Panc1 (cell line): ENCODE measurements around the gene ADGRF5. TPM values are rescaled to one million over a fixed set of nuclear protein-coding genes. Genes with fewer than 3 reads are reported as not detected.

Source experiments
- ATAC-seq: fragments of 200-7000 bp; cut with Tn5 transposase; 2 replicates; pipeline ENCODE4 v1.9.1; 2020; ENCODE audit warnings: mild to moderate bottlenecking, moderate library complexity
- BruUV-seq: library from RNA; stranded (reverse); fragments of 400-500 nt; replicated peaks from 2 replicates; lab custom pipeline; 2021; lab: Mats Ljungman, UMichigan
- CTCF ChIA-PET: fragments of 300-600 bp; sonication (Branson Sonifier 250); formaldehyde crosslinking; loops from one replicate; lab custom pipeline; 2022; ENCODE audit warnings: antibody characterized with exemption; lab: Charles Lee
- POLR2A ChIA-PET: fragments of 300-600 bp; sonication (Branson Sonifier 250); formaldehyde crosslinking; loops from one replicate; lab custom pipeline; 2022; ENCODE audit warnings: antibody characterized with exemption; lab: Charles Lee
- DNase-seq: peaks from one replicate; pipeline ENCODE4 v3.0.0-alpha.2; 2010; ENCODE audit warnings: low read depth, low spot score
- H3K27ac ChIP-seq: 2 replicates; pipeline ENCODE4 v1.5.1; 2011; ENCODE audit warnings: mild to moderate bottlenecking, low read length, inconsistent platforms
- H3K27me3 ChIP-seq: fragments of 200-500 bp; sonication (Bioruptor generic); 2 replicates; pipeline ENCODE4 v1.6.0; 2014; ENCODE audit warnings: low read length, inconsistent platforms; ENCODE audit not compliant: control insufficient read depth, insufficient read depth
- H3K36me3 ChIP-seq: fragments of 200-500 bp; sonication (Bioruptor generic); 2 replicates; pipeline ENCODE4 v1.5.1; 2014; ENCODE audit warnings: inconsistent platforms, mild to moderate bottlenecking, low read length, moderate library complexity; ENCODE audit not compliant: control insufficient read depth, insufficient read depth
- H3K4me1 ChIP-seq: 2 replicates; pipeline ENCODE4 v1.5.1; 2011; ENCODE audit warnings: inconsistent platforms, mild to moderate bottlenecking, low read length, moderate library complexity; ENCODE audit not compliant: control insufficient read depth, insufficient read depth
- H3K4me3 ChIP-seq, 2 experiments: 2 replicates each; pipeline ENCODE4 v1.5.1; 2011 to 2012; ENCODE audit warnings: low read depth in 2 of 2, low read length in 2 of 2, mild to moderate bottlenecking in 2 of 2, inconsistent platforms in 1 of 2, moderate library complexity in 1 of 2
- H3K9me3 ChIP-seq: fragments of 200-500 bp; sonication (Bioruptor generic); 2 replicates; pipeline ENCODE4 v1.5.1; 2014; ENCODE audit warnings: low read depth, mild to moderate bottlenecking, inconsistent platforms, low read length, moderate library complexity; ENCODE audit not compliant: control insufficient read depth, insufficient read depth
- POLR2AphosphoS5 ChIP-seq: IDR thresholded peaks from 2 replicates; pipeline ENCODE4 v1.6.1; 2012; ENCODE audit warnings: mild to moderate bottlenecking, low read depth, low read length, moderate library complexity
- SIN3A ChIP-seq: IDR thresholded peaks from 2 replicates; pipeline ENCODE4 v1.6.1; 2012; ENCODE audit warnings: low read depth, mild to moderate bottlenecking, low read length, moderate library complexity, borderline replicate concordance; ENCODE audit not compliant: insufficient read depth
- TCF7L2 ChIP-seq: IDR thresholded peaks from 2 replicates; pipeline ENCODE4 v1.6.1; 2011; ENCODE audit warnings: mild to moderate bottlenecking, low read depth, low read length, inconsistent platforms
- in situ Hi-C: cut with HindIII; loops from 2 replicates; pipeline ENCODE4 v1.10.0; 2016; ENCODE audit warnings: low sequenced_read_pairs, low pct_unique_long_range_greater_than_20kb
- intact Hi-C: fragments of 100-400 bp; cut with micrococcal nuclease; formaldehyde crosslinking; loops from one replicate; pipeline ENCODE4 v1.10.0; 2022; ENCODE audit not compliant: unreplicated experiment
- total RNA-seq: library from RNA; stranded (reverse); gene quantifications from one replicate; pipeline ENCODE4 v1.2.1, GENCODE V29; 2021; ENCODE audit not compliant: unreplicated experiment
- TF ChIP-seq, protein P1 (sequence below), 2 experiments: IDR thresholded peaks; 2 replicates each; pipeline ENCODE4 v1.6.1; 2011 to 2012; ENCODE audit warnings: low read depth in 2 of 2, control low read depth in 1 of 2, low read length in 1 of 2, mild to moderate bottlenecking in 1 of 2, moderate library complexity in 1 of 2; ENCODE audit not compliant: insufficient read depth in 1 of 2
- TF ChIP-seq, protein P2 (sequence below): fragments of 450-650 bp; IDR thresholded peaks from 2 replicates; pipeline ENCODE4 v1.5.1; 2017; ENCODE audit warnings: mild to moderate bottlenecking

ADGRF5 gene
- total RNA-seq, 1 experiment from 2014 or later, result 0.18 TPM

DNA sequence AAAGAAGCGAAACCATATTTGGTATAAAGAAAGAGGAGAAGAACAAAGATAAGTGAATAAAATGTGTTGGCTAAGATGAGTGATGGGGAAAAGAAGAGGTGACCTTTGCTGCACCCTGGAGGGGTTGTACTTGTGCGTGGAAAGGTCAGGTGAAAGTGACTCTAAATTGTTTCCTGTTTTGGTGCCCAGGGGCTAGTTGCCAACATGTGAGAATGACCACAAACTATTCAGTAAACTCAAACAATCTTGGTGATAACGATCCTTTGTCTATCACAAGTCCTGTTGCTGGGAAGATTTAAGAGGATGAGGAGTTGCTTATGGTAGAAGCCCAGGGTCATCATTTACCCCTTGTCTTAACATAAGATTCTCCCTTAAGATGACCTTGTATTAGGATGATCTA, 57.9 kb downstream of the ADGRF5 start:
- intact Hi-C loops (no loop called here), in situ Hi-C loops (no loop called here)
- H3K36me3 ChIP-seq, result no peaks in the 10 kb centered on the region
- ChIA-PET CTCF (no interaction called here), POLR2A (no interaction called here)
- H3K27ac ChIP-seq, result no peak overlapping the region
- no peaks in the 10 kb centered on the region for H3K4me1 ChIP-seq
- ATAC-seq (no peak), DNase-seq (no peak)
- TF ChIP-seq, protein P1, sequence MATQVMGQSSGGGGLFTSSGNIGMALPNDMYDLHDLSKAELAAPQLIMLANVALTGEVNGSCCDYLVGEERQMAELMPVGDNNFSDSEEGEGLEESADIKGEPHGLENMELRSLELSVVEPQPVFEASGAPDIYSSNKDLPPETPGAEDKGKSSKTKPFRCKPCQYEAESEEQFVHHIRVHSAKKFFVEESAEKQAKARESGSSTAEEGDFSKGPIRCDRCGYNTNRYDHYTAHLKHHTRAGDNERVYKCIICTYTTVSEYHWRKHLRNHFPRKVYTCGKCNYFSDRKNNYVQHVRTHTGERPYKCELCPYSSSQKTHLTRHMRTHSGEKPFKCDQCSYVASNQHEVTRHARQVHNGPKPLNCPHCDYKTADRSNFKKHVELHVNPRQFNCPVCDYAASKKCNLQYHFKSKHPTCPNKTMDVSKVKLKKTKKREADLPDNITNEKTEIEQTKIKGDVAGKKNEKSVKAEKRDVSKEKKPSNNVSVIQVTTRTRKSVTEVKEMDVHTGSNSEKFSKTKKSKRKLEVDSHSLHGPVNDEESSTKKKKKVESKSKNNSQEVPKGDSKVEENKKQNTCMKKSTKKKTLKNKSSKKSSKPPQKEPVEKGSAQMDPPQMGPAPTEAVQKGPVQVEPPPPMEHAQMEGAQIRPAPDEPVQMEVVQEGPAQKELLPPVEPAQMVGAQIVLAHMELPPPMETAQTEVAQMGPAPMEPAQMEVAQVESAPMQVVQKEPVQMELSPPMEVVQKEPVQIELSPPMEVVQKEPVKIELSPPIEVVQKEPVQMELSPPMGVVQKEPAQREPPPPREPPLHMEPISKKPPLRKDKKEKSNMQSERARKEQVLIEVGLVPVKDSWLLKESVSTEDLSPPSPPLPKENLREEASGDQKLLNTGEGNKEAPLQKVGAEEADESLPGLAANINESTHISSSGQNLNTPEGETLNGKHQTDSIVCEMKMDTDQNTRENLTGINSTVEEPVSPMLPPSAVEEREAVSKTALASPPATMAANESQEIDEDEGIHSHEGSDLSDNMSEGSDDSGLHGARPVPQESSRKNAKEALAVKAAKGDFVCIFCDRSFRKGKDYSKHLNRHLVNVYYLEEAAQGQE (IDR thresholded peaks at IDR 0.05; ENCODE audit: insufficient read depth in 1 of 2, low read depth in 2 of 2, low read length in 1 of 2), result no peak
- TF ChIP-seq TCF7L2, result no peak
- TF ChIP-seq, protein P2, sequence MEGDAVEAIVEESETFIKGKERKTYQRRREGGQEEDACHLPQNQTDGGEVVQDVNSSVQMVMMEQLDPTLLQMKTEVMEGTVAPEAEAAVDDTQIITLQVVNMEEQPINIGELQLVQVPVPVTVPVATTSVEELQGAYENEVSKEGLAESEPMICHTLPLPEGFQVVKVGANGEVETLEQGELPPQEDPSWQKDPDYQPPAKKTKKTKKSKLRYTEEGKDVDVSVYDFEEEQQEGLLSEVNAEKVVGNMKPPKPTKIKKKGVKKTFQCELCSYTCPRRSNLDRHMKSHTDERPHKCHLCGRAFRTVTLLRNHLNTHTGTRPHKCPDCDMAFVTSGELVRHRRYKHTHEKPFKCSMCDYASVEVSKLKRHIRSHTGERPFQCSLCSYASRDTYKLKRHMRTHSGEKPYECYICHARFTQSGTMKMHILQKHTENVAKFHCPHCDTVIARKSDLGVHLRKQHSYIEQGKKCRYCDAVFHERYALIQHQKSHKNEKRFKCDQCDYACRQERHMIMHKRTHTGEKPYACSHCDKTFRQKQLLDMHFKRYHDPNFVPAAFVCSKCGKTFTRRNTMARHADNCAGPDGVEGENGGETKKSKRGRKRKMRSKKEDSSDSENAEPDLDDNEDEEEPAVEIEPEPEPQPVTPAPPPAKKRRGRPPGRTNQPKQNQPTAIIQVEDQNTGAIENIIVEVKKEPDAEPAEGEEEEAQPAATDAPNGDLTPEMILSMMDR, result no peak
- no peak for TF ChIP-seq SIN3A
- no peak for TF ChIP-seq POLR2AphosphoS5
- no peaks in the 10 kb centered on the region; the same call in 1 of the 2 replicates for H3K27me3 ChIP-seq
- no peaks in the 10 kb centered on the region for H3K9me3 ChIP-seq
- no peak overlapping the region for H3K4me3 ChIP-seq
- BruUV-seq, result no TSS peak

DNA sequence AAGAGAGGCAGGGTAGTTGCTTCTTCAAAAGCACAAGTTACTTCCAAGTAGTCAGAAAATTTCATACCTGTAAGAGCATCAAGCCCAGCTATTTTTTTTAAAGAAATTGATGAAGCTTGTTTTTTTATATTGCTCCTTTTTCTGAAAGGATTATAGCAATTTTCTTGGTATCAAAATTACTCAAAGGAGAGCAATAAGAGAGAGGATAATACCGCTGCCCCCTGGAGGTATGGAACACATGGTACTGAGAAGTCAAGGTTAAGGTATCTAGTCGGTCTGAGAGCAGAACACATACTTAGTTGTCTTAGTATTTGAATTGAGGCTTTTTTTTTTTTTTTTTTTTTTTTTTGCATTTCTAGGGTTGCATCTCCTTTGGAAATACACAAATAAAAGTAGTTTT, 59.4 kb downstream of the ADGRF5 start:
- TF ChIP-seq POLR2AphosphoS5, result no peak
- no peak for TF ChIP-seq SIN3A
- TF ChIP-seq TCF7L2, result no peak
- TF ChIP-seq, protein P1 (IDR thresholded peaks at IDR 0.05; ENCODE audit: insufficient read depth in 1 of 2, low read depth in 2 of 2, low read length in 1 of 2), result no peak
- TF ChIP-seq, protein P2, result no peak
- H3K27ac ChIP-seq, result no peak overlapping the region
- DNase-seq (no peak), ATAC-seq (no peak)
- CTCF ChIA-PET, result no interaction called here
- H3K36me3 ChIP-seq, result no peaks in the 10 kb centered on the region
- no TSS peak for BruUV-seq
- no peaks in the 10 kb centered on the region; the same call in 1 of the 2 replicates for H3K27me3 ChIP-seq
- POLR2A ChIA-PET, result no interaction called here
- in situ Hi-C loops (no loop called here), intact Hi-C loops (no loop called here)
- no peaks in the 10 kb centered on the region for H3K9me3 ChIP-seq
- H3K4me3 ChIP-seq, result no peak overlapping the region
- H3K4me1 ChIP-seq, result no peaks in the 10 kb centered on the region
